GM12891 (cell line): ENCODE measurements around the gene LY6G5C.

Experiments used
- DNase-seq: peaks from one replicate; pipeline ENCODE4 v3.0.0; 2011; ENCODE audit warnings: low spot score; ENCODE audit not compliant: insufficient read length
- FAIRE-seq: peaks from 2 replicates; lab custom pipeline; 2011; peaks lifted over from hg19 to GRCh38; lab: Jason Lieb, UNC
- PAX5 ChIP-seq: IDR thresholded peaks from 2 replicates; pipeline ENCODE4 v1.6.1; 2011; ENCODE audit warnings: low read length, moderate library complexity, mild to moderate bottlenecking; ENCODE audit not compliant: insufficient read depth, severe bottlenecking
- POLR2A ChIP-seq: IDR thresholded peaks from 2 replicates; pipeline ENCODE4 v1.6.1; 2011; ENCODE audit warnings: low read depth, low read length, control low read depth
- POLR2AphosphoS5 ChIP-seq: IDR thresholded peaks from 2 replicates; pipeline ENCODE4 v1.6.1; 2011; ENCODE audit warnings: low read depth, low read length, control low read depth
- POU2F2 ChIP-seq: IDR thresholded peaks from 2 replicates; pipeline ENCODE4 v1.6.1; 2011; ENCODE audit warnings: low read depth, mild to moderate bottlenecking, control low read depth, low read length, moderate library complexity
- SPI1 ChIP-seq: IDR thresholded peaks from 2 replicates; pipeline ENCODE4 v1.6.1; 2011; ENCODE audit warnings: low read depth, low read length, control low read depth
- TAF1 ChIP-seq: IDR thresholded peaks from 2 replicates; pipeline ENCODE4 v1.6.1; 2011; ENCODE audit warnings: low read depth, low read length, control low read depth

LY6G5C gene

GRCh38 chr6:31691078-31691463 is 10.2 kb upstream of the LY6G5C start:
- no peak for DNase-seq
- no peak for TF ChIP-seq SPI1
- TF ChIP-seq TAF1: no peak
- TF ChIP-seq POLR2AphosphoS5: no peak
- no peak for TF ChIP-seq POU2F2
- TF ChIP-seq POLR2A: no peak
- FAIRE-seq: no peak

DNA sequence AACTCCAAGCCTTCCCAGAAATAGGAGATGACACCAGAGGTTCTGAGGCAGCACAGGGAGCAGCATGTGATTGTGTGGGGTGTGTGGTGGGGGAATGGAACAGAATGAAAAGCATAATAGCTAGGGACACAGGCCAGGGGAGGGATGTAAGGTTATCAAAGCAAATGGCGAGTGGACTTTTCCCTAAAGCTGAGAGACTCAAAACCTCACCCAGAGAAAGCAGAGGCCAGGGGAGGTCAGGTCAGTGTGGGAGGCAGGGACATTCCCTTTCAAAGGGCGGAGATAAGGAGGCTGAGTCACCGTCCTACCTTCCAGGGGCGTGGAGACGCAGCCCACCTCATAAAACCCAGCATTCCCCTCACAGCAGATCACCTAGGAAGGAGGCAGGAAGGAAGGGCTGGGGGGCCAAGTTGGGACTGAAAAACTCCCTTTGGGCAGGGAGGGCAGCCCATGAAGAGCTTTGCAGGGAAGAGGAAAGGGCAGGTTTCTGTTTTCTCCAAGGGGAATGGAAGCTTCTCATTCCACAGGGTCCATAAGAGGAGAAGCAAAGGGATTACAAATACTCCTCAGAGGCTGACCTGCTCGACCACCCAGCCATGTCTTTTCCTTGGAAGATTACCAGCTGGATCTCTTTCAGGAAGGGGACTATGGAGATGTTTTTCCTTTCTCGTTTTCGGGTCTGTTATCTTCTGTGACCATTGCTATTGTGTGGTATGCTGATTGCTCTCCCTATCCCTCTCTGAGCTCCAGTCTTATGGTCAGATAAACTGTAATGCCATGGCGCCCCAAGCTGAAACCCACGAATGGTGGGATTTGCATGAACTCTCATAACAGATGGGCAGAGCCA is 9.6 kb upstream of the LY6G5C start:
- DNase-seq (no peak), FAIRE-seq (no peak)
- TF ChIP-seq POLR2A: no peak
- no peak for TF ChIP-seq POLR2AphosphoS5
- TF ChIP-seq PAX5: no peak
- TF ChIP-seq TAF1: no peak
- no peak for TF ChIP-seq POU2F2
- no peak for TF ChIP-seq SPI1

GRCh38 chr6:31689249-31690110 is 8.6 kb upstream of the LY6G5C start:
- FAIRE-seq: peak; percentile 57
- DNase-seq: no peak
- TF ChIP-seq PAX5 (no peak), POLR2A (no peak), POLR2AphosphoS5 (no peak), POU2F2 (no peak), TAF1 (no peak), SPI1 (no peak)

GRCh38 chr6:31687860-31688693 is 7.2 kb upstream of the LY6G5C start:
- no peak for DNase-seq
- no peak for FAIRE-seq
- no peak for TF ChIP-seq POU2F2
- no peak for TF ChIP-seq SPI1

- TF ChIP-seq TAF1: no peak
- no peak for FAIRE-seq
- DNase-seq: no peak
Measured at GRCh38 chr6:31687321-31687720, 6.5 kb upstream of the LY6G5C start.

DNA sequence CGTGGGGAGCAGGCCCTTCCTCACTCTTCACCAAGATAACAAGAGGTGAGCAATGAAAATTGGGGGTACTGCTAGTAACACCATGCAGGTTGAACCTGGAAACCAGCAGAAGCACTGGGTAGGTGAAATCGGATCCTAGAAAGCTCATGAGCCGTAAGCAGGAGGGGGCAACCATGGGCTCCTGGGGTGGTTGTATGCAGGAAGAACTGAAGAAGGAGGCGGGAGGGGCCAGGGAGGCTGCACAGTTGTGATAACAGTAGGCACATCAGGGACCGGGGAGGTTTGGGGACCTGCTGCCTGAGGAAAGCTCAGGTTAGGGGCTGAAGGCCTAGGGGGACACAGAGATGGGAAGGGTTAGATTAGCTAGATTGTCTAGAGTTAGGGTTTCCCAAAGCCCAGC is 5.6 kb upstream of the LY6G5C start:
- FAIRE-seq (no peak), DNase-seq (no peak)
- TF ChIP-seq PAX5 (no peak), POLR2AphosphoS5 (no peak), POU2F2 (no peak), POLR2A (no peak), TAF1 (no peak), SPI1 (no peak)

- no peak for DNase-seq
- FAIRE-seq: no peak
- TF ChIP-seq POU2F2: no peak
- no peak for TF ChIP-seq POLR2A
- TF ChIP-seq TAF1: no peak
- TF ChIP-seq PAX5: no peak
- TF ChIP-seq SPI1: no peak
- TF ChIP-seq POLR2AphosphoS5: no peak
Measured at GRCh38 chr6:31683591-31683990, 2.7 kb upstream of the LY6G5C start.

GRCh38 chr6:31681135-31681671 is 336 bp upstream of the LY6G5C start:
- TF ChIP-seq SPI1: no peak
- TF ChIP-seq TAF1: 0 out of 2 replicates have a peak, but pooled peaks have one; percentile 12
- TF ChIP-seq POU2F2: no peak
- TF ChIP-seq POLR2AphosphoS5: no peak
- FAIRE-seq (no peak), DNase-seq (peak; percentile 60)

DNA sequence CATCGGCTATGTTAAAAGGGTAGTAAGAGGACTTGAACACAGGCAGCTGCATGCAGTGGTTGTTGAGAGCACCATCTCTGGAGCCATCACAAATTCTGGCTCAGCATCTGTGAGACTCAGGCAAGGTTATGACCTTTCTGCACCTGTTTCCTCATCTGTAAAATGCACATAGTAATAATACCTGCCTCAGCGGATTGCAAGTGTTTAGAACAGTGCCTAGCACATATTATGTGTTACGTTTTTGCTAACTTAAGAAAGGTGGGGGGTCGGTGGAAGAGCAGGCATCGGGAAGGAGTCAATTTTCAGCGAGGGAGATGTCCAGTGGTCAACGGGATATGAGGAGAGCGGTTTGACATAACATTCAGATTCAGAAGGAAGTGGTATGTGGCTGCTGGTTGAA is 2.9 kb downstream of the LY6G5C start:
- no peak for TF ChIP-seq PAX5
- TF ChIP-seq POU2F2: no peak
- no peak for TF ChIP-seq SPI1
- no peak for TF ChIP-seq POLR2A
- no peak for TF ChIP-seq POLR2AphosphoS5
- TF ChIP-seq TAF1: no peak
- DNase-seq (no peak), FAIRE-seq (no peak)

- FAIRE-seq (no peak), DNase-seq (no peak)
Measured at GRCh38 chr6:31676904-31677303, 4.0 kb downstream of the LY6G5C start.

More at GRCh38 chr6:31676904-31677303, 4.0 kb downstream of the LY6G5C start:
- TF ChIP-seq PAX5: no peak
